NB4 (cell line): ENCODE measurements around the gene MIA.

Experiments
- DNase-seq: peaks from one replicate; pipeline ENCODE4 v3.0.0; 2010; ENCODE audit warnings: low read depth
- H3K4me3 ChIP-seq: one replicate; pipeline ENCODE4 v1.5.1; 2011; ENCODE audit warnings: mild to moderate bottlenecking, low read depth, low read length, moderate library complexity
- MYC ChIP-seq: IDR thresholded peaks from 2 replicates; pipeline ENCODE4 v1.6.1; 2011; ENCODE audit warnings: low read depth, low read length
- POLR2A ChIP-seq: IDR thresholded peaks from 2 replicates; pipeline ENCODE4 v1.6.1; 2011; ENCODE audit warnings: mild to moderate bottlenecking; ENCODE audit not compliant: insufficient read length; ENCODE audit errors: extremely low read depth
- TF ChIP-seq, protein P1 (sequence below): IDR thresholded peaks from one replicate; pipeline ENCODE4 v1.5.1; 2012; ENCODE audit warnings: low read depth, low read length
- TF ChIP-seq, protein P2 (sequence below): IDR thresholded peaks from 2 replicates; pipeline ENCODE4 v1.6.1; 2011; ENCODE audit warnings: low read depth, low read length

Gene MIA

DNA sequence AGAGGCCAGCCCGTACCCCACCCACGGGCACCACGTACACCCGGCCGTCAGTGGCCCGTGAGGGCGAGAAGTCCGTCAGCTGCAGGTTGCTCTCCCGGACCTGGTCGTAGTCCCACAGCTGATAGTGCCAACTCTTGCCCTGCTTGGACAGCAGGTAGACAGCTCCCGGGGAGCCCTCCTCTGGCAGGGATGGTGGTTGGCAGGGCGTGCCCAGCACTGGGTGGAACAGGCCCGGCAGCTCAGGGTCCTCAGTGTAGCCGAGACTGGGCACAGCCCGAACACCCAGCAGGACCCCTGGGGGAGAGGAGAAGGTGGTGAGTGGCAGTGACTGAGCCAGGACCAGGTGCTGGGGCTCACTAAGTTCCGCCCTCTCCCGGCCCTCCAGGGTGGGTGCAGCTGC is 32.8 kb upstream of the MIA start:
- TF ChIP-seq POLR2A, result no peak
- no peak for TF ChIP-seq MYC
- TF ChIP-seq, protein P1, sequence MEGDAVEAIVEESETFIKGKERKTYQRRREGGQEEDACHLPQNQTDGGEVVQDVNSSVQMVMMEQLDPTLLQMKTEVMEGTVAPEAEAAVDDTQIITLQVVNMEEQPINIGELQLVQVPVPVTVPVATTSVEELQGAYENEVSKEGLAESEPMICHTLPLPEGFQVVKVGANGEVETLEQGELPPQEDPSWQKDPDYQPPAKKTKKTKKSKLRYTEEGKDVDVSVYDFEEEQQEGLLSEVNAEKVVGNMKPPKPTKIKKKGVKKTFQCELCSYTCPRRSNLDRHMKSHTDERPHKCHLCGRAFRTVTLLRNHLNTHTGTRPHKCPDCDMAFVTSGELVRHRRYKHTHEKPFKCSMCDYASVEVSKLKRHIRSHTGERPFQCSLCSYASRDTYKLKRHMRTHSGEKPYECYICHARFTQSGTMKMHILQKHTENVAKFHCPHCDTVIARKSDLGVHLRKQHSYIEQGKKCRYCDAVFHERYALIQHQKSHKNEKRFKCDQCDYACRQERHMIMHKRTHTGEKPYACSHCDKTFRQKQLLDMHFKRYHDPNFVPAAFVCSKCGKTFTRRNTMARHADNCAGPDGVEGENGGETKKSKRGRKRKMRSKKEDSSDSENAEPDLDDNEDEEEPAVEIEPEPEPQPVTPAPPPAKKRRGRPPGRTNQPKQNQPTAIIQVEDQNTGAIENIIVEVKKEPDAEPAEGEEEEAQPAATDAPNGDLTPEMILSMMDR, result no peak
- TF ChIP-seq, protein P2, sequence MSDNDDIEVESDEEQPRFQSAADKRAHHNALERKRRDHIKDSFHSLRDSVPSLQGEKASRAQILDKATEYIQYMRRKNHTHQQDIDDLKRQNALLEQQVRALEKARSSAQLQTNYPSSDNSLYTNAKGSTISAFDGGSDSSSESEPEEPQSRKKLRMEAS, result no peak
- DNase-seq, result no peak
- H3K4me3 ChIP-seq, result no peak overlapping the region

DNA sequence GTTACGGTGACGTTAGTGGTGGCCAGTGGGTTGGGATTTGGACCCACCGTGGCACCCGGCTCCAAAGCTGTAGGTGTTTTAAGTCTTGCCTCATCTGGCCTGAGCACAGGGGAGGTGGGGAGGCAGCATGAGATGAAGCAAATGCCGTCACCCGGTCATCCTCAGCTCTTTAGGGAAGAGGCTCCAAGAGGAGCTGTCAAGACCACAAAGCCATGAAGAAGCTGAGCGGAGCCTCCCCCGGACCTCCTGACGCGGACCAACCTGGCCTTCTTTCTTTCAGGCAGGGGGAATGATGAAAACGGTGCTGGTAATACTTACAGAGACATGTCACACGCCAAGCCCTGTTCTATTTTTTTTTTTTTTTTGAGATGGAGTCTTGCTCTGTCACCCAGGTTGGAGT is 32.4 kb upstream of the MIA start:
- no peak for DNase-seq
- no peak overlapping the region for H3K4me3 ChIP-seq
- TF ChIP-seq MYC (no peak), POLR2A (no peak)
- TF ChIP-seq, protein P1, result no peak
- TF ChIP-seq, protein P2, result no peak

DNA sequence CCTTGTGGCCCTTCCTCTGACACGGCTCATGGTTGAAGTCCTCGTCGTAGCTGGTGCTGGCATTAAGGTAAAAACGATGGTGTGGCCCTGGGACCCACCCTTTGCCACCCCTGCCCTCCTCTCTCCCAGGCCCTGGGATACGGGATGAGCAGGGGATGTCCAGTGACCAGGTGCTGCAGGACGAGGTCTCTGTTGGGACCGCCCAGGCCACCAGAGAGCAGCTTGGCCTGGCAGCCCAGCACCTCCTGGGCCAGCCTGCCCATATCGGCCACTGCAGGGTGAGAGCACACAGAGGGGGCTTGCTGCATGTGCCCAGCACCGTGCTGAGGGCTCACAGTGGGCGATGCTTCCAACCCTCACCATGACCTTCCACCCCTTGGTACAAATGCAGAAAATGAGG is 31.4 kb upstream of the MIA start:
- TF ChIP-seq, protein P1, result no peak
- TF ChIP-seq POLR2A (no peak), MYC (no peak)
- TF ChIP-seq, protein P2, result no peak
- no peak for DNase-seq
- H3K4me3 ChIP-seq, result no peak overlapping the region

DNA sequence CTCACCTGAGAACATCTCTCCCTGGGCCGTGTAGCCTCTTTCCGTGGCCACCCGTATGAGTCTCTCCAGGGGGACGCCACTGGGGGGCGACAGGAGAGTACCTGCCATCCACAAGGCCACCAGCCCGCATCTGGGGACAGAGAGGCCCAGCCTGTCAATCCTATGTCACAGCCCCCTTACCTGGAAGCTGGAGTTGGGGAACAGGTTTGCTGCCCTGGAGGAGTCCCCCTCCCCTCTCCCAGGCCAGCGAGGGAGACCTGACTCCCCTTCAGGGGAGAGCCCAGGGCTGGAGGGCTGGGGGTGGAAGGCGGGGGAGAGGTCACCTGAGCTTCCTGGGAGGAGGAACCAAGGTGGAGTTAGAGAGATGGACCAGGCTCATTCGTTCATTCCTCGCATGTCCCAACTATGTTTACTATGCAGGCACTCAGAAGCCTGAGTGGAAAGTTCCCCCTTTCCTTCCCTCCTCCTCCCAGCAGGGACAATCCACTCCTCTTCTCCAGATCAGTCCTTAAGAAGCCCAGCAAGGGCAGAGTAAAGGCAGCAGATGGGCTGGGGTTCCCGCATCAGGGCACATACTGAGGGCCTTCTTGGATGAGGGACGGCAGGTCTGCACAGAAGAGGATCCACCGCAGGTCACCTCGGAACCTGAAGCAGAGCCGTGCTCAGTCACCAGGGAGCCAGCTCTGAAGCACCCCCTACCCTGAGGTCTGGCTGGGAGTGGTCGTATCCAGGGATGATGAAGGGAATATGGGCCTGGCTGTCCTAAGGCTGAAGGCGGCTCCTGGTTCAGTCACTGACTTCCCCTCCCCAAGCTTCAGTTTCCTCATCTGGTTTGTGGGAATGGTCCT is 30.5 kb upstream of the MIA start:
- DNase-seq, result no peak
- no peak overlapping the region for H3K4me3 ChIP-seq
- TF ChIP-seq POLR2A, result no peak
- no peak for TF ChIP-seq MYC

DNA sequence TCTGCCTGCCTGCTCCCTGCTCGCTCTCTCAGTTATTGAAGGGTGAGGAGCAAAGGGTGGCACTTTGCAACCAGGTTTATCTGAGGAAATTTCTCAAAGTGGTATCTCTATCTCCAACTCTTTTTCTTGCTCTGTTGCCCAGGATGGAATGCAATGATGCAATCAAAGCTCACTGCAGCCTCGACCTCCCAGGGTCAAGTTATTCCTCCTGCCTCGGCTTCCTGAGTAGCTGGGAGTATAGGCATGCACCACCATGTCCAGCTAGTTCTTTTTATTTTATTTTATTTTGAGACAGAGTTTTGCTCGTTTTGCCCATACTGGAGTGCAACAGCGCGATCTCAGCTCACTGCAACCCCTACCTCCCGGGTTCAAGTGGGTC is 29.9 kb upstream of the MIA start:
- no peak for DNase-seq
- TF ChIP-seq, protein P1, result no peak
- TF ChIP-seq, protein P2, result no peak
- TF ChIP-seq POLR2A, result no peak
- no peak for TF ChIP-seq MYC
- H3K4me3 ChIP-seq, result no peak overlapping the region

DNA sequence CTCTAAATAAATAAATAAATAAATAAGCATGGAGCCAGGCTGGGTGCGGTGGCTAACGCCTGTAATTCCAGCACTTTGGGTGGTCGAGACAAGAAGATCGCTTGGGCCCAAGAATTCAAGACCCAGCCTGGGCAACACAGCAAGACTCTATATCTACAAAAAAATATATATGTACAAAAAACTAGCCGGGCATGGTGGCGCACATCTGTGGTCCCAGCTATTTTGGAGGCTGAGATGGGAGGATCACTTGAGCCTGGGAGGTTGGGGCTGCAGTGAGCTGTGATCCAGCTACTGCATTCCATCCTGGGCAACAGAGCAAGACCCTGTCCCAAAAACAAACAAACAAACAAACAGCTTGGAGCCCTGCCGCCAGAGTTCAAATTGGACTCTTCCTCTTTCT is 27.8 kb upstream of the MIA start:
- TF ChIP-seq, protein P2, result no peak
- TF ChIP-seq, protein P1, result no peak
- TF ChIP-seq POLR2A (no peak), MYC (no peak)
- H3K4me3 ChIP-seq, result no peak overlapping the region
- DNase-seq, result no peak
